Measurements from ENCODE around the gene RNF150. TPM values are rescaled to one million over a fixed set of nuclear protein-coding genes. Genes with fewer than 3 reads are reported as not detected.

RNF150 gene
- total and polyA plus RNA-seq, 9 donors, result 7.6 to 43.2 (median 31.2) TPM

DNA sequence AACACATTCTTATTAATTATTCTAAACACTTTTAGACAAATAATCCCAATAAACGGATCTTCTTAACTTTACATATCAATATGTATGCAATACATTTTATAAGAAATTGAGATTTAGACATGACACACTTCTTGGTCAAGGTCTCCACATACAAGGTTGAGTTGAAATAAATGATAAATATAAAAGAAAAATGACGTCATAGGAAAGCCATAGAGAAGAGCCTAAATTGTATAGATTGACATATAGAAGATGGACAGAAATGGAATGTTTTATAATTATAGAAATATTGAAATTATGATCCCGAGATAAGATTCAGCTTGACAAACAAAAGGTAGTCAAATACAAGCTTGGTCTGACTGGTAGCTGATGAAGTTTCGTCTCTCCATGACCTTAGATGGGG lies 87.4 kb downstream of the RNF150 start:
- 74 to 84% (median 76%) methylated on average over 4 of the region's 4 CpGs for WGBS, 3 donors
- Histone ChIP-seq H3K27ac (no peak overlapping the region), H3K36me3 (no peaks in the 10 kb centered on the region), H3K4me1 (ENCODE audit: insufficient read depth) (peaks cover 4% of the 10 kb centered on the region), H3K9me3 (no peaks in the 10 kb centered on the region), H3K27me3 (no peaks in the 10 kb centered on the region), H3K4me3 (no peak overlapping the region)
- no peak for DNase-seq
- intact Hi-C loops (cut with DNase I), result no loop called here
- TF ChIP-seq, protein P1, sequence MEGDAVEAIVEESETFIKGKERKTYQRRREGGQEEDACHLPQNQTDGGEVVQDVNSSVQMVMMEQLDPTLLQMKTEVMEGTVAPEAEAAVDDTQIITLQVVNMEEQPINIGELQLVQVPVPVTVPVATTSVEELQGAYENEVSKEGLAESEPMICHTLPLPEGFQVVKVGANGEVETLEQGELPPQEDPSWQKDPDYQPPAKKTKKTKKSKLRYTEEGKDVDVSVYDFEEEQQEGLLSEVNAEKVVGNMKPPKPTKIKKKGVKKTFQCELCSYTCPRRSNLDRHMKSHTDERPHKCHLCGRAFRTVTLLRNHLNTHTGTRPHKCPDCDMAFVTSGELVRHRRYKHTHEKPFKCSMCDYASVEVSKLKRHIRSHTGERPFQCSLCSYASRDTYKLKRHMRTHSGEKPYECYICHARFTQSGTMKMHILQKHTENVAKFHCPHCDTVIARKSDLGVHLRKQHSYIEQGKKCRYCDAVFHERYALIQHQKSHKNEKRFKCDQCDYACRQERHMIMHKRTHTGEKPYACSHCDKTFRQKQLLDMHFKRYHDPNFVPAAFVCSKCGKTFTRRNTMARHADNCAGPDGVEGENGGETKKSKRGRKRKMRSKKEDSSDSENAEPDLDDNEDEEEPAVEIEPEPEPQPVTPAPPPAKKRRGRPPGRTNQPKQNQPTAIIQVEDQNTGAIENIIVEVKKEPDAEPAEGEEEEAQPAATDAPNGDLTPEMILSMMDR (IDR thresholded peaks at IDR 0.05), result no peak
- TF ChIP-seq POLR2A (IDR thresholded peaks at IDR 0.05), result no peak
- no peak for TF ChIP-seq EP300 (IDR thresholded peaks at IDR 0.05)

DNA sequence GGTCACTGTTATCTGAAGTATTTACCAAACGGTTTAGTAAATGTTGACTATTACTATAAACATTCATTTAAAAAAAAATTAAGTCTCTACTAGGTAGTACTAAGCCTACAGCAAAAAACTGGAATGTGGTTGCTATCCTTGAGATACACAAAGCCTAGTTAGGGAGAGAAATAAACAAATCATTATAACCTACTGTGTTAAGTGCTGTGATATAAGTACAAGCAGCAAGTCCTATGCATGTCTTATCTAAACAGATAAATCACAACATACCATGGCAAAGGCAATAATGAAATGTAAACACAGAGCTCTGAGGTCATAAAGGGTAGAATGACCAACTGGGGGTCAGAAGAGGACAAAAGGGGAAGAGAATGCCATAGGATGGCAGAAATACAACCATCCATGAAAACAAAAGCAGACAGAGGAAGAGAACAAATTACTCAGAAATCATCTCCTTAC lies 92.2 kb downstream of the RNF150 start:
- H3K27ac ChIP-seq, result no peak overlapping the region

DNA sequence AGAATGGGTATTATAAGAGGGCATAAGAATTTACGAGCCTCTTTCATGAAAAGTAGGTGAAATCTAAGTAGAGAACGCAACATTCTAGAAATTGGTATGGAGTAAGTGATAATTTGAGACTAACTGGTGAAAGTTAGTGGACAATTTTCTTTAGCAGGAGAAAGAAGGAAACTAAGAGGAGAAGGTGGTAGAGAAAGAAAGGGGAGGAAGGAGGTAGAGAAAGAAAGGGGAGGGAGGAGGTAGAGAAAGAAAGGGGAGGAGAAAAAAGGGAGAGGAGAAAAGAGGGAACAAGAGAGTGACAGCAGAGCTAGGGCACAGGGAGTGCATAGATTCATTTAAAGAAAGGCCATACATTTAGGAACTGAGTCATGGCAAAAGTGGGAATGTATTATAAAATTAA lies 94.1 kb downstream of the RNF150 start:
- peaks cover 1% of the 10 kb centered on the region for H3K4me1 ChIP-seq (ENCODE audit: insufficient read depth)
- no peaks in the 10 kb centered on the region for H3K9me3 ChIP-seq
- 92 to 98% (median 95%) methylated on average over 2 of the region's 2 CpGs for WGBS, 3 donors
- H3K27me3 ChIP-seq, result no peaks in the 10 kb centered on the region
- no peak for DNase-seq
- TF ChIP-seq EP300 (IDR thresholded peaks at IDR 0.05) (no peak), POLR2A (IDR thresholded peaks at IDR 0.05) (no peak)
- TF ChIP-seq, protein P1 (IDR thresholded peaks at IDR 0.05), result no peak
- no peaks in the 10 kb centered on the region for H3K36me3 ChIP-seq
- H3K4me3 ChIP-seq, result no peak overlapping the region
- intact Hi-C loops (cut with DNase I), result no loop called here
- no peak overlapping the region for H3K27ac ChIP-seq

More for the DNA sequence above, 92.2 kb downstream of the RNF150 start:
- 2 to 19% (median 4%) methylated on average over 1 of the region's 1 CpG for WGBS, 3 donors
- Histone ChIP-seq H3K36me3 (no peaks in the 10 kb centered on the region), H3K4me1 (ENCODE audit: insufficient read depth) (peaks cover 2% of the 10 kb centered on the region), H3K9me3 (no peaks in the 10 kb centered on the region), H3K27me3 (no peaks in the 10 kb centered on the region), H3K4me3 (no peak overlapping the region)
- intact Hi-C loops (cut with DNase I), result no loop called here
- DNase-seq, result no peak
- no peak for TF ChIP-seq EP300 (IDR thresholded peaks at IDR 0.05)

DNA sequence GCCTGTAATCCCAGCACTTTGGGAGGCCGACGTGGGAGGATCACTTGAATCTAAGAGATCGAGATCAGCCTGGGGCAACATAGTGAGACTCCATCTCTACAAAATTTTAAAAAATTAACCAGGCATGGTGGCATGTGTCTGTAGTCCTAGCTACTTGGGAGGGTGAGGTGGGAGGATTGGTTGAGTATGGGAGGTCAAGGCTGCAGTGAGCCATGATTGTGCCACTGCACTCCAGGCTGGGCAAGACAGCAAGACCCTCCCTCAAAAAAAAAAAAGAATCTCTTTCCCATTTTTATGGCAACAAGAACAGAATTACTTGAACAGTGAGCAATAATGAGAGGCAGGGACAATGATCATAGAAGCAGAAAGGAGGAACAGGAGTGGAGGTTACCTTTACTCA lies 94.8 kb downstream of the RNF150 start:
- no peak overlapping the region for H3K4me3 ChIP-seq
- no peaks in the 10 kb centered on the region for H3K36me3 ChIP-seq
- peaks cover 1% of the 10 kb centered on the region for H3K4me1 ChIP-seq (ENCODE audit: insufficient read depth)
- intact Hi-C loops (cut with DNase I), result no loop called here
- no peak for DNase-seq
- H3K27ac ChIP-seq, result no peak overlapping the region
- no peaks in the 10 kb centered on the region for H3K9me3 ChIP-seq
- 95 to 97% (median 97%) methylated on average over 3 of the region's 3 CpGs for WGBS, 3 donors
- H3K27me3 ChIP-seq, result no peaks in the 10 kb centered on the region
- TF ChIP-seq EP300 (IDR thresholded peaks at IDR 0.05) (no peak), POLR2A (IDR thresholded peaks at IDR 0.05) (no peak)
- TF ChIP-seq, protein P1 (IDR thresholded peaks at IDR 0.05), result no peak

DNA sequence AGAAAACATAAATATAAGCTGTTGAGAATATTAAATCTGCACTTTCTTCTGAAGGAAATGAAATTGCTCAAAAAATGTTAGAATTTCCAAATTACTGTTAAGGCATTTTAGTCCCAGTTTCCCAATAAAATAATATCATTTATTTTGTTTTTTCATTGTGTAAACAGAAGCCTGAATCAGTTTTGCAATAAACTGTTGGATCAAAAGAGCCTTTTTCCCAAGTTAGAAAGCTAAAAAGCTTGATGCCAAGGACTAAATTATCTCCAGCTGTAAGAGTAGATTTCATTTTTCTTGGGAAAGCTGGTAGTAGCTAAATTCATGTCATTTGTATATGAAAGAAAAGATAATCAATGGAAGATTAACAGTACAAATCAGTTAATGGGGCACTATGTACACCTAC lies 95.8 kb downstream of the RNF150 start:
- no peak overlapping the region for H3K27ac ChIP-seq
- no peak overlapping the region for H3K4me3 ChIP-seq
- DNase-seq, result no peak
- H3K27me3 ChIP-seq, result no peaks in the 10 kb centered on the region
- no peaks in the 10 kb centered on the region for H3K36me3 ChIP-seq
- H3K4me1 ChIP-seq (ENCODE audit: insufficient read depth), result peaks cover 1% of the 10 kb centered on the region
- intact Hi-C loops (cut with DNase I), result no loop called here
- no peaks in the 10 kb centered on the region for H3K9me3 ChIP-seq
- TF ChIP-seq EP300 (IDR thresholded peaks at IDR 0.05) (no peak), POLR2A (IDR thresholded peaks at IDR 0.05) (no peak)
- TF ChIP-seq, protein P1 (IDR thresholded peaks at IDR 0.05), result no peak
